Measurements from ENCODE around the gene FLT1.

FLT1 gene

DNA sequence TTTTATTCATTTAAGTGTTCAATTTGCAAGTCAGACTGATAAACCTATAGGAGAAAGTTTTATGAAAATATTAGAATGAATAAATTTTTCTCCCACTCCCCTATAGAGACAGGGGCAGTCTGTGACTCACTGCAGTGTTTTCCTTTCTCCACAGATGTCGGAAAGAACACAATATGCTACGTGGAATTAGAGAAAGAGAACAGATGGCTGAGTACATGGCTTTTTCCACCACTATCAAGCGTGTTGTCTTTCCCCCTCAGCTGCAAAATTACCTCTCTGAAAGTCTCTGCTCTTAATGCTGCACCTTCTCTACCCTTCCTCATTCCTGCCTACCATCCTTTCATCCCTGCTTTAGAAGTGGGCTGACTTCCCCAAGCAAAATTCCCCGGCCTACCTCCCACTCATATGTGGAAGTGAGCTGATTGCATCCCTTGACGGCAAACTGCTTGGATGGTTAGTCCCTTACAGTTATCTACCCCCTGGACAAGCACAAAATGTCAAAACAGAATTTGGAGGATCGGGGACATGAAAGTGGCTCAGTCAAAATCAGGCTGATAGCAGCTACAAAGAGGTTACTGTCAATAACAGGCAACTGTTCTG lies 30.0 kb downstream of the FLT1 start:
- no peak for DNase-seq (ENCODE audit: insufficient read length, low spot score)
- FAIRE-seq, result no peak

GRCh38 chr13:28463481-28463880 lies 31.4 kb downstream of the FLT1 start:
- no peak for FAIRE-seq

GRCh38 chr13:28459911-28460310 lies 35.0 kb downstream of the FLT1 start:
- FAIRE-seq (no peak), DNase-seq (ENCODE audit: insufficient read length, low spot score) (no peak)

More at GRCh38 chr13:28463481-28463880, 31.4 kb downstream of the FLT1 start:
- DNase-seq (ENCODE audit: insufficient read length, low spot score), result no peak

DNA sequence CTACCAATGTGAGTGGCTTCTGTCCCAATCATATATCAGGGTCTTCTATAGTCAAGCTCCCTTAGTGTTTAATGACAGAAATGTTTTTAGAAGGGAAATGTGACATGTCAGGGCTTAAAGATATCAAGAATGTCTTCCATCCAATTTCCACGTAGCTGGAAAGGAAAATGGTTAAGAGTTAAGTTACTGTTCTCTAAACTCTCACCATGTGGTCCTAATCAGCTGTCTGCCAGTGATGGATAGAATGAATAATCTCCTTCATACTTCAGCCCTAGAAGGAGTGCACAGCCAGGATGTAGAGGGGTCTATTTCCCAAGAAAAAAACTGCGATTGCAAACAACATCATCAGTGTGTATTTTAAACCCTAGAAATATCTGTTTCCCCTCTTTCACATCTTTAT lies 36.3 kb downstream of the FLT1 start:
- DNase-seq (ENCODE audit: insufficient read length, low spot score) (no peak), FAIRE-seq (no peak)

DNA sequence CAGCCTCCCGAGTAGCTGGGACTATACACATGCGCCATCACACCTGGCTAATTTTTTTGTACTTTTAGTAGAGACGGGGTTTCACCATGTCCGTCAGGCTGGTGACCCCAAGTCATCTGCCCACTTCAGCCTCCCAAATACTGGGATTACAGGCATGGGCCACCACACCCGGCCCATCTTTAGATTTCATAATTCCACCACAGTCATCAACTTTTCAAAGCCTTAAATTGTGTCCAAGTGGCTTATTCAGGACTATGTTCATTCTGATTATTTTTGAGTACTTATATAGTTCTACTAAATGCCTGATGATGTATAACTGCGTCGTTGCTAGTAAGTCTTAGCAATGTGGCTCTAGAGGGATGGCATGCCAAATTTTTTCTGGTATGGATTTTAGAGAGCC lies 36.9 kb downstream of the FLT1 start:
- no peak for FAIRE-seq
- no peak for DNase-seq (ENCODE audit: insufficient read length, low spot score)

DNA sequence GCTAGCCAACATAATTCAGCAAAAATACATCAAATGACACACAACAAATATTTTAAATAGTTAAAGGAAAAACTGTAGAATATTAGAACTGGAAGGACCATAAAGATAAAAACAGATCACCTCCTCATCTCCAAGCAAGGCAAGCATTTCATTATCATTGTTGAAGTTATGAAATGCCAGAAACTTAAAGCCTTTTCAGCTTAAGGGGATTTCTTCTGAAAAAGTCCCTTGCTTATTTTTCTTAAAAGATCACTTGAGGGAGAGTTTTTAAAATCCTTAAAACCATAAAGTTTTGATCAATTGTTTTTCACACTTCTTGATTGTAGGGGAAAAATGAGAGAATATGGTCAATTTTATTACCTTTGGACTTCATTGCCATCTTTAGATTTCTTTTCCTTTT lies 37.4 kb downstream of the FLT1 start:
- no peak for DNase-seq (ENCODE audit: insufficient read length, low spot score)
- no peak for FAIRE-seq

DNA sequence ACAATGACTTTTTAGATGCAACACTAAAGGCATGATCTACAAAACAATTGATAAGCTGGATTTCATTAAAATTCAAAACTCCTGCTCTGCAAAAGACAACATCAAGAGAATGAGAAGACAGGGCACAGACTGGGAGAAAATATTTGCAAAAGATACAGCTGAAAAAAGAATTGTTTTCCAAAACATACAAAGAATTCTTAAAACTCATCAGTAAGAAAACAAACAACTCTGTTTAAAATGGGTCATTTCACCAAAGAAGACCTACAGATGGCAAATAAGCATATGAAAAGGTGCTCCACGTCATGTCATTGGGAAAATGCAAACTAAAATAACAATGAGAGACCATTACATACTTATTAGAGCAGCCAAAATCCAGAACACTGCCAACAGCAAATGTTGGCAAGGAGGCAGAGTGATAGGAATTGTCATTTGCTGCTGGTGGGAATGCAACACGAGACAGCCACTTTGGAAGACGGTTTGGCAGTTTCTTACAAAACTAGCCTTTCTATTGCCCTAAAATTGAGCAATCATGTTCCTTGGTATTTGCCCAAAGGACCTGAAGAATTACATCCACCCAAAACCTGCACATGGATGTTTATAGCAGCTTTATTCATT lies 39.2 kb downstream of the FLT1 start:
- FAIRE-seq (no peak), DNase-seq (ENCODE audit: insufficient read length, low spot score) (no peak)

- DNase-seq (ENCODE audit: insufficient read length, low spot score), result no peak
- FAIRE-seq, result no peak
These were observed 42.2 kb downstream of the FLT1 start for GRCh38 chr13:28452755-28453154.

DNA sequence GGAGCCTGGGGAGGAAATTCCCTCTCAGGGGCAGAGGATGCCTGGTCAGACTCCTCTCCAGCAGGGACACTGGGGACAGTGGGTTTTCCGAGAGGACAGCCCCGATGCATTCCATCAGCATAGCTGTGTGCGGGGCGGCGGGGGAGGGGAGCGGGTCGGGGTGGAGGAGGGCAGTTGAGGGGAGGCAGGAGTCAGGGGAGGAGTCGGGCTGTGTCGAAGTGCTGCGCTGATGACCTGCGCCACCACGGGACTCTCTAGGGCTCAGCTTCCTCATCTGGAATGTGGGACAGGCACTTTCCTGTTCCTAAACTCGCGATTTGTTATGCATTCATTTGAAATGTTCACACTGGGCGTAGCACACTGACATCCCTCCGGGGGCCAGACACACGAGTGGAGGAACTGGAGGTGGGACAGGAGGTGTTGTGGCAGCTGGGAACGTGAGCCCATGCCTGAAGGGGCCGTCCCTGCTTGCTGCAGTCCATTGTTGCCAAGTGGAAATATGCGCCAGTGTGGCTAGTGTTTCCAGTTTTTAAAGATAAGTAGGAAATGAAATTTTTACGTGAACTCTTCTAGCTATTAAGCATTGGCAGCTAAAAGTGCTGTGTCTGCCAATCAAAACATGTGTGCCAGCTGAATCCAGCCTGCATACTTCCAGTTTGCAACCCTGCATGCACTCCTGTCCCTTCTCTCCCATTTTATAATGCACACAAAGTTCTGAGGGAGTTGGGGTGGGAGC lies 43.3 kb downstream of the FLT1 start:
- DNase-seq (ENCODE audit: insufficient read length, low spot score) (no peak), FAIRE-seq (no peak)

GRCh38 chr13:28449826-28450773 lies 44.8 kb downstream of the FLT1 start:
- DNase-seq (ENCODE audit: insufficient read length, low spot score) (peak; percentile 5), FAIRE-seq (no peak)

- no peak for DNase-seq (ENCODE audit: insufficient read length, low spot score)
- FAIRE-seq, result no peak
These were observed 46.1 kb downstream of the FLT1 start for GRCh38 chr13:28448651-28449358.

DNA sequence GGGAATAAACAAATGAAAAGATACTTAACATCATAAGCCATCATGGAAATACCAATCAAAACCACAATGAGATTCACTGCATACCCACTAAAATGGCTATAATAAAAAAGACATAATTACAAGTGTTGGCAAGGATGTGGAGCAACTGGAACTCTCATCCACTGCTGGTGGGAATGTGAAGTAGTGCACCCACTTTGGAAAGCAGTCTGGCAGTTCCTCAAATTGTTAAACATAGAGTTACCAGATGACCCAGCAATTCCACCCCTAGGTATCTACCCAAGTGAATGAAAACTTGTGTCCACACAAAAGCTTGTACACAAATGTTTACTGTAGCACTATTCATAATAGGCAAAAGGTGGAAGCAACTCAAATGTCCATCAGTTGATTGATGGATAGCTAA lies 46.9 kb downstream of the FLT1 start:
- no peak for FAIRE-seq
- DNase-seq (ENCODE audit: insufficient read length, low spot score), result no peak

GRCh38 chr13:28447206-28447605 lies 47.7 kb downstream of the FLT1 start:
- FAIRE-seq, result no peak
- no peak for DNase-seq (ENCODE audit: insufficient read length, low spot score)

GRCh38 chr13:28442839-28443238 lies 52.1 kb downstream of the FLT1 start:
- DNase-seq (ENCODE audit: insufficient read length, low spot score) (no peak), FAIRE-seq (no peak)

DNA sequence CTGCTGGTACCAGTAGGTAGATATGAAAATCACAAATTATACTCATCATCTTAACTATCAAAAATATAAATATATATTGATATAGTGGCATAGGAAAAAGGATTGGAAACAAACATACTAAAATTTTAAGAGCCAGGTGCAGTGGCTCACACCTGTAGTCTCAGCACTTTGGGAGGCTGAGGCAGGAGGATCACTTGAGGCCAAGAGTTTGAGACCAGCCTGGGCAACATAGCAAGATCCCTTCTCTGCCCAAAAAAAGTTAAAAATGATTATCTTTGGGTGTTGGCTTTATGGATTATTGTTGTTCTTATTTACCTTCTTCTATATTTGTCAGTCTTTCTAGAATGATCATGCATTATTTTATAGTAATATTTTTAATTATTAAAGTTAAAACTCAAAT lies 53.4 kb downstream of the FLT1 start:
- FAIRE-seq, result no peak

DNA sequence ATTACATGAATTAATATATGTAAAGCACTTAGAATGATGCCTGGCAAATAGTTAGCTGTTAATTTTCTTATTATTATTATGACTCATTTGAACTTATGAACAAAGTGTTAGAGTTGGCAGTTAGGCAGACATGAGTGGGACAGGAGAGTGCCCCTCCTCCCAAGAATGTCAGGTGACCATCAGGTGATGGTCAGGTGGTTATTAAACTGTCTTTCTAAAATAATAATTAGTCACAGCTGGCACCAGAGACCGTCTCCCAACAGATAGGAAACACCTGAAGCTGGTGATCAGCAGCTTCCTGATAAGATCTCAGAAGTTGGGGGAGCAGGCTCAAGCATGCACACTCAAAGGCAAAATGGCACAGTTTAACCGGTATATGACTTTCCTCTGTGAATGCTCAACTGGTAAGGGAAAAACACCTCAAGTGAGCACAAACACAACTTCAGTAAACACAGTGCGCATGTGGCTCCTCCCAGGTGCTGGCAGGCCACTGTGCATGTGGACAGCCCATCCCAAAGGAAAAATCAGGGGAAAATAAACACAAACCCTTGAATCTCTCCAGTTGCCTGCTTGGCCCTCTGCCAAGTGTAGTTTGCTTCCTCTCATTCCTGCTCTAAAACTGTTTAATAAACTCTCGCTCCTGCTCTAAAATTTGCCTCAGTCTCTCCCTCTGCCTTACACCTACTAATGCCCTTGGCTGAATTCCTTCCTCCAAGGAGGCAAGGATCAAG lies 54.0 kb downstream of the FLT1 start:
- no peak for DNase-seq (ENCODE audit: insufficient read length, low spot score)
- no peak for FAIRE-seq

More for the DNA sequence above, 53.4 kb downstream of the FLT1 start:
- DNase-seq (ENCODE audit: insufficient read length, low spot score), result no peak

DNA sequence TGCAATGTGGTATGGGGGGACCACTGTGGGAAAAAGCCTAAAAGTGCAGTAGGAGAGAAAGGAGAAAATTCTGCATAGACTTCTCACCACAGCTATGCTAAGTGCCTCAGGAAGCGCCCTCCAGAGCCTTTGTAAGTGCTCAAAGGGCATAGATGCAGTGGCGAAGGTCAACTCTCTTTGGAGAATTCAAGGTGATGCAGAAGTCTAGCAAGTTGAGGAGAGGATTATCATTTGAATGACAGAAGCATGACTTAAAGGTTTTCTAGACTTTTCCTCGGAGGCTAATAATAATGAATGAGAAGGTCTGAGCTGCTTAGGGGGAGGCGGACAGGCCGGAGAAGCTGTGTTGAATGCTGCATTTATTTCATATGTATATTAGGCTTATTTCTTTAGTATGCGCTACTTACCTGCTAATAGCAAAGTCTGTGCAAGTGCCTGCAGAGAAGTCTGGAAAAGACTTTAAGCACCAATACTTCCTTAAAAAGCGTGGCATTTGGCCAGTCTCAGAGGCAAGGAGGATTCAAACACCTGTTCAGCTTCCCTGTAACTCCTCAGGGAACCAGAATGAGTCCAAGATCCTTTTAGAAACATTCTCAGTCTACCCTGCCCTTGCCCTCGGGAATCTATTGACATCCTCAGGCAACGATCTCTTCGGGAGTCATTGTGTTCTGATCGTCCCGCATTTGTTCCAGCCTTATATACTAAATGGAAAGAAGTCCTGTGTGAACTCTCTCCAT lies 56.2 kb downstream of the FLT1 start:
- DNase-seq (ENCODE audit: insufficient read length, low spot score), result no peak
- FAIRE-seq, result no peak

DNA sequence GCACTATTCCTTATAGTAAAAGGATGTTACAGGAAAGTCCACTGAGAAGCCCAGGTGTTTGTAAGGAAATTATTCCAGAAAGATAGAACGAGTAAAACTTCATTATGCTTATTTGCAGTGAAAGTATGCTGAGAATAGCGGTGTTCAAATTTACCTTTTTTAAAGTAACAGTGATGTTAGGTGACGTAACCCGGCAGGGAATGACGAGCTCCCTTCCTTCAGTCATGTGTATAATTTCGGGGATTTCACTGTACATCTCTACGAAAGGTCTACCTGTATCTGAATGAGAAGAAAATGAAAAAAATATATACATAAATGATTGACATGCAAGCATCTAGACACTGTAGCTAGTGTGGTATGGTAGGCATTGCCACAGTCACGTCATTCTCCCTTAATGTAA lies 56.9 kb downstream of the FLT1 start:
- DNase-seq (ENCODE audit: insufficient read length, low spot score) (no peak), FAIRE-seq (no peak)

DNA sequence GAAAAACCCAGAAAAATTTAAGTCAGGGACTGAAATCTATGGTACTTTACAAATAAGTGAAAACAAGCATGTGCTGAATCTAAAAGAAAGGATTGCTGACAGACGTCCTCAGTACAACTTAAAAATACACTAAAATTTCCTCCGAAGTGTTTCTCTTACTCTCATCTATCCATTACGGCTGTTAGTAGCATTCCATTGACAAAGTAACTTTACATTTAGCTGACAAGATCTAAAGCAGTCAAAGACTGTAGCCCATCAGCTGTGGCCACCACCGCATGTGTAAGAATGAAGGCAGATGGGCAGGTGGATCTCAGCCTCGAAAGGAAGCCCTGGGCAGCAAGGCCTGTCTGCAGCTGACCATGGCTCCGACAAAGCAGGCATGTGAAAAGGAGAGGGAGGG lies 59.0 kb downstream of the FLT1 start:
- DNase-seq (ENCODE audit: insufficient read length, low spot score) (no peak), FAIRE-seq (no peak)
